ENCODE measurements around the gene EPYC. TPM values are rescaled to one million over a fixed set of nuclear protein-coding genes. Genes with fewer than 3 reads are reported as not detected.

The EPYC gene
- total RNA-seq, 1 donor from 2014 or later: not detected

DNA sequence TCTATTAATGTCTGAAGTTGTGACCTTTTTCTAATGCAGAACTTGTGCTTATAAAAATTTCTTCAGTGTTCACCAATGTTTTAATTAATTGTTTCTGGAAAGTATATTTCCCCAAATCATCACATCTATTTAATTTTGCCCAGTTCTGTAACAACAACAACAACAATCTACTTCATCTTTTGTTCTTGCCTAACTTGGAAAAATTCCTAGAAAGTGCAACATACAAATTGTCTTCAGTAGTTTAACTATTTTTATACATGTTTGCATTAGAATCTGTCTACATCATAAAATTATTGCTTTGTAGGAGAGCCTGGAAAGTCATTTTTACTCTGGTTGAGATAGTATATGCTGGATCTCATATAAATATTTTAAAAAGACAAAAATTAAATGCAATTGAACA lies 88.3 kb downstream of the EPYC start:
- Histone ChIP-seq H3K4me3 (no peak overlapping the region), H3K27ac (no peak overlapping the region), H3K36me3 (no peaks in the 10 kb centered on the region), H3K27me3 (ENCODE audit: low read depth) (no peaks in the 10 kb centered on the region), H3K9me3 (no peaks in the 10 kb centered on the region), H3K4me1 (no peaks in the 10 kb centered on the region)
- ATAC-seq (no peak), DNase-seq (no peak)
- TF ChIP-seq, protein P1, sequence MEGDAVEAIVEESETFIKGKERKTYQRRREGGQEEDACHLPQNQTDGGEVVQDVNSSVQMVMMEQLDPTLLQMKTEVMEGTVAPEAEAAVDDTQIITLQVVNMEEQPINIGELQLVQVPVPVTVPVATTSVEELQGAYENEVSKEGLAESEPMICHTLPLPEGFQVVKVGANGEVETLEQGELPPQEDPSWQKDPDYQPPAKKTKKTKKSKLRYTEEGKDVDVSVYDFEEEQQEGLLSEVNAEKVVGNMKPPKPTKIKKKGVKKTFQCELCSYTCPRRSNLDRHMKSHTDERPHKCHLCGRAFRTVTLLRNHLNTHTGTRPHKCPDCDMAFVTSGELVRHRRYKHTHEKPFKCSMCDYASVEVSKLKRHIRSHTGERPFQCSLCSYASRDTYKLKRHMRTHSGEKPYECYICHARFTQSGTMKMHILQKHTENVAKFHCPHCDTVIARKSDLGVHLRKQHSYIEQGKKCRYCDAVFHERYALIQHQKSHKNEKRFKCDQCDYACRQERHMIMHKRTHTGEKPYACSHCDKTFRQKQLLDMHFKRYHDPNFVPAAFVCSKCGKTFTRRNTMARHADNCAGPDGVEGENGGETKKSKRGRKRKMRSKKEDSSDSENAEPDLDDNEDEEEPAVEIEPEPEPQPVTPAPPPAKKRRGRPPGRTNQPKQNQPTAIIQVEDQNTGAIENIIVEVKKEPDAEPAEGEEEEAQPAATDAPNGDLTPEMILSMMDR (IDR thresholded peaks at IDR 0.05): no peak
- intact Hi-C loops (cut with DNase I): no loop called here

DNA sequence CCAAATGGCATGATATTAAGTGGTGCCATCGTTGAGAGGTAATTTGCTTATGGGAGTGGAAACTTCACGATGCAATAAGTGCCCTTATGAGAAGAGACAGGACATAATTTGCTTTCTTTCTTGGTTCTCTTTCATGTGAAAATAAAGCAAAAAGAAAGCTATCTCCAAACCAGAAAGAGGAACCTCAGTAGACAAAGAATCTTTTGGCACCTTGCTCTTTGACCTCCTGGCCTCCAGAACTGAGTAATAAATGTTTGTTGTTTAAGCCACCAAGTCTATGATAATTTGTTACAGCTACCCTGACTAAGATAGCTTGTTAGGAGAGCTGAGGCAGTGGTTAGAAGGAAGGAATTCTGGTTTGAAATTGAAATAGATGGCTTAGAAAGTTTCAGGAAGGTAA lies 89.4 kb downstream of the EPYC start:
- Histone ChIP-seq H3K9me3 (no peaks in the 10 kb centered on the region), H3K36me3 (no peaks in the 10 kb centered on the region), H3K4me1 (no peaks in the 10 kb centered on the region), H3K27me3 (ENCODE audit: low read depth) (no peaks in the 10 kb centered on the region), H3K27ac (no peak overlapping the region), H3K4me3 (no peak overlapping the region)
- TF ChIP-seq, protein P1 (IDR thresholded peaks at IDR 0.05): no peak
- DNase-seq (no peak), ATAC-seq (no peak)
- intact Hi-C loops (cut with DNase I): no loop called here

Other genes with a start within 250 kb of the EPYC start
- not detected for gene CCER1, start 49.8 kb downstream of the EPYC start, total RNA-seq
- not detected for gene KERA, start 53.1 kb upstream of the EPYC start, total RNA-seq
- gene LUM, start 106.5 kb upstream of the EPYC start, total RNA-seq: 227 TPM
- 843 TPM for gene DCN, start 177.8 kb upstream of the EPYC start, total RNA-seq

Measured in lower lobe of right lung (tissue), 2 donors.